ENCODE measurements around the gene SMIM1. TPM values are rescaled to one million over a fixed set of nuclear protein-coding genes. Genes with fewer than 3 reads are reported as not detected.

Gene SMIM1
- total RNA-seq, 1 experiment from 2014 or later, result 7.1 TPM

DNA sequence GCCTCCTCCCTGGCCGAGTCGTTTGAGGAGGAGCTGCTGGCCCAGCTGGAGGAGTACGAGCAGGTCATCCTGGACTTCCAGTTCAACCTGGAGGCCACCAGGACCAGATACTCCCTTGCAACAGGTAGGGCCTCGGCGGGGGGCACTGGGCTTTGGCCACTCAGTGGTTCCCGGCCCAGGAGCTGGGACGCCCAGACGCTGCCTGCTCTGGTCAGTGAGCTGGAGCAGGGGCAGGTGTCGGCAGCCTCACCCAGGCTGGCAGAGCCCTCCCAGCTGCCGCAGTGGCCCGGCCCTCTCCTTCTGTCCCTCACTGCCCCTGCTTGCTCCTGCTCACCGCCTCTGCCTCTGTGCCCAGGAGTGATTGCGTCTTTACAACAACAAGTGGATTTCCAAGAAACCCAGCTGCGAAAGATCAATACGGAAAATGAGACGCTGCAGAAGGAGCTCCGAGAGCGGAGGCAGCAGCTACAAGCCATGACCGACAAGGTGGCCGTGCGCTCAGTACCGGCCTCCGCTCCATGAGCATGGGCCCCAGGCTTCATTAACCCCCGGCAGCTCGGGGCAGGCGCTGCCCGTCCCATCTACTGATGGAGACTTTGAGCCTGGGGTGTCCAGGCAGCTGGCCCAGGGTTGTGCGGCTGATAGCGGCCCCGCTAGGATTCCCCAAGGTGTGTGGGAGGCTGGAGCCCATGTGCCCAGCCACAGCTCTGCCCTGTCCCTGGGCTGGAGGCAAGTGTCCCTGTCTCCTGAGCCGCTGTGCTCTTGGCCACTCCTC is 9.0 kb upstream of the SMIM1 start:
- no peak overlapping the region for H3K27ac Mint-ChIP-seq (ENCODE audit: unreplicated experiment)

DNA sequence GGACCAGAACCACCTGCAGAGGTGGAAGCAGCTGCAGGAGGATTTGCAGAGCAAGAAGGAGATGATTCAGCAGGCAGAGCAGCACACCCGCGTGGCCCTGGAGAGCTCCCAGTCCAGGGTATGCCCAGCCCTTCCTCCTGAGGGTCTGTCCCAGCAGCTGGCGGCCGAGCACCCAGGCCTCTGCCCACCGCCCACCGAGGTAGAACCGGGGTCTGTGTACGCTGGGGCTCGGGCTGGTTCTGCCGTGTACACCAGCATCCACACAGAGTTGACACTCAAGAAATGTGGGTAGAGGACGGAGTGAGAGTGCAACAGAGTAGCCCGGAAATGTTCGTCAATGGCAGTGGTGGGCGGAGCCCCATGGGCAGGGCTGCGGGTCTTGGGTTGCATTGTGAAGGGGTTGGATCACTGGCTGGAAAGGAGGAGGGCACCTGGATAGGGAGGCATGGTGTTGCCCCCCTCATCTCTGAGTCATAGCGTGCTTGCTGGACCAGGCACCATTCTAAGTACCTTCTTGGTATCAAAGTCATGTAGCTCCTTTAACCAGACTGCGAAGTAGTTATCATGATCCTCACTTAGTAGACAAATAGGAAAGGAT is 5.1 kb upstream of the SMIM1 start:
- H3K4me3 ChIP-seq (ENCODE audit: low read depth, low read length), result no peak overlapping the region
- no peak overlapping the region for H3K27ac Mint-ChIP-seq (ENCODE audit: unreplicated experiment)
- POLR2A ChIA-PET, result interaction anchor here (0.6 kb wide), 1 partner anchor 20 kb away, joined by 6 read pairs; no protein-coding TSS in a partner anchor
- no peaks in the 10 kb centered on the region for H3K27me3 ChIP-seq (replicated peaks; ENCODE audit: control insufficient read depth, insufficient read depth, low read length)
- H3K27me3 Mint-ChIP-seq (ENCODE audit: insufficient read depth, unreplicated experiment), result peaks cover 15% of the 10 kb centered on the region
- H3K9me3 Mint-ChIP-seq (ENCODE audit: unreplicated experiment), result peaks cover 7% of the 10 kb centered on the region
- H3K4me1 ChIP-seq, result no peaks in the 10 kb centered on the region
- H3K9me3 ChIP-seq, result no peaks in the 10 kb centered on the region
- CTCF ChIA-PET, result no interaction called here
- no peak for DNase-seq
- BruUV-seq (replicated peaks), result no TSS peak
- intact Hi-C loops (cut with micrococcal nuclease; ENCODE audit: unreplicated experiment), result no loop called here
- H3K36me3 Mint-ChIP-seq (ENCODE audit: insufficient read depth, unreplicated experiment), result no peaks in the 10 kb centered on the region
- no peak overlapping the region for H3K4me3 Mint-ChIP-seq (ENCODE audit: unreplicated experiment)
- no peaks in the 10 kb centered on the region for H3K4me1 Mint-ChIP-seq (ENCODE audit: low read depth, unreplicated experiment)
- H3K36me3 ChIP-seq (ENCODE audit: control insufficient read depth, insufficient read depth, low read length), result no peaks in the 10 kb centered on the region
- TF ChIP-seq CTCF (IDR thresholded peaks at IDR 0.05; ENCODE audit: insufficient read depth in 1 of 2, low read depth in 1 of 2, low read length in 1 of 2, severe bottlenecking in 1 of 2, unreplicated experiment in 1 of 2), result no peak

More for the DNA sequence above, 9.0 kb upstream of the SMIM1 start:
- Mint-ChIP-seq H3K4me1 (ENCODE audit: low read depth, unreplicated experiment) (peaks cover 6% of the 10 kb centered on the region), H3K9me3 (ENCODE audit: unreplicated experiment) (peaks cover 7% of the 10 kb centered on the region), H3K4me3 (ENCODE audit: unreplicated experiment) (no peak overlapping the region), H3K27me3 (ENCODE audit: insufficient read depth, unreplicated experiment) (peaks cover 26% of the 10 kb centered on the region), H3K36me3 (ENCODE audit: insufficient read depth, unreplicated experiment) (no peaks in the 10 kb centered on the region)
- ChIA-PET POLR2A (no interaction called here), CTCF (no interaction called here)
- no peak for TF ChIP-seq CTCF (IDR thresholded peaks at IDR 0.05; ENCODE audit: insufficient read depth in 1 of 2, low read depth in 1 of 2, low read length in 1 of 2, severe bottlenecking in 1 of 2, unreplicated experiment in 1 of 2)
- no peak for DNase-seq
- BruUV-seq (replicated peaks), result no TSS peak
- Histone ChIP-seq H3K4me3 (ENCODE audit: low read depth, low read length) (no peak overlapping the region), H3K36me3 (ENCODE audit: control insufficient read depth, insufficient read depth, low read length) (no peaks in the 10 kb centered on the region), H3K9me3 (no peaks in the 10 kb centered on the region), H3K4me1 (no peaks in the 10 kb centered on the region), H3K27me3 (replicated peaks; ENCODE audit: control insufficient read depth, insufficient read depth, low read length) (no peaks in the 10 kb centered on the region)
- intact Hi-C loops (cut with micrococcal nuclease; ENCODE audit: unreplicated experiment), result no loop called here

DNA sequence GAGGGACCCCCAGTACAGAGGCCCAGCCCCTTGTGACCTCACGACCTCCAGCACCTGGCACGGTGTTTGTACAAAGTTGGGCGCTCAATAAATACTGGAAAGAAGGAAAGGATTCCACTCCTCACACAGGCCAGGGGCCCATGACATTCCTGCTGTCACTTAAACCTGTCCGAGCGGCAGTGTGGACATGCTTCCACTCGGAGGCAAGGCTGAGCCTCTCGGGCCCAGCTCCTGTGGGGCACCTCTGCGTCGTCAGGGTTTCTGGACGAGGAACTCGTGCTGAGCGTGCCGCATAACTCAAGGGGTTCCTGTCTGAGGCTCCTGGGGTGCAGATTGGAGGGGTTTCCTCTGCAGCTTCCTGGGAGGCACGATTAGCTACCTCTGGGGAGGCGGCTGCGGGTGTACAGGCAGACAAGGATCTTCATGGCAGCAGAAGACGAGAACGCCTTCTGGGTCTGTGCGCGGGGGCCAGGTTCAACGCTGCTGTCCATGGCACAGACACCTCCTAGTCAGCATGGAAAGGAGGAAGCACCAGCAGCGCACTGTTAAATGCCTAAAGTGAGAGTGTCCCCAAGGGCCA is 3.6 kb upstream of the SMIM1 start:
- Histone ChIP-seq H3K36me3 (ENCODE audit: control insufficient read depth, insufficient read depth, low read length) (no peaks in the 10 kb centered on the region), H3K4me1 (peaks cover 8% of the 10 kb centered on the region; the same call in 1 of the 2 replicates), H3K4me3 (ENCODE audit: low read depth, low read length) (no peak overlapping the region), H3K9me3 (no peaks in the 10 kb centered on the region), H3K27me3 (replicated peaks; ENCODE audit: control insufficient read depth, insufficient read depth, low read length) (no peaks in the 10 kb centered on the region)
- no peak overlapping the region for H3K27ac Mint-ChIP-seq (ENCODE audit: unreplicated experiment)
- CTCF ChIA-PET, result interaction anchor here (0.5 kb wide), 1 partner anchor 19 kb away, joined by 4 read pairs; no protein-coding TSS in a partner anchor
- intact Hi-C loops (cut with micrococcal nuclease; ENCODE audit: unreplicated experiment), result no loop called here
- POLR2A ChIA-PET, result no interaction called here
- H3K36me3 Mint-ChIP-seq (ENCODE audit: insufficient read depth, unreplicated experiment), result no peaks in the 10 kb centered on the region
- peaks cover 15% of the 10 kb centered on the region for H3K27me3 Mint-ChIP-seq (ENCODE audit: insufficient read depth, unreplicated experiment)
- H3K4me1 Mint-ChIP-seq (ENCODE audit: low read depth, unreplicated experiment), result no peaks in the 10 kb centered on the region
- no TSS peak for BruUV-seq (replicated peaks)
- no peak for DNase-seq
- H3K4me3 Mint-ChIP-seq (ENCODE audit: unreplicated experiment), result no peak overlapping the region
- H3K9me3 Mint-ChIP-seq (ENCODE audit: unreplicated experiment), result peaks cover 7% of the 10 kb centered on the region
- TF ChIP-seq CTCF (IDR thresholded peaks at IDR 0.05; ENCODE audit: insufficient read depth in 1 of 2, low read depth in 1 of 2, low read length in 1 of 2, severe bottlenecking in 1 of 2, unreplicated experiment in 1 of 2), result no peak
